Measurements from ENCODE around the gene CMPK1. TPM values are rescaled to one million over a fixed set of nuclear protein-coding genes. Genes with fewer than 3 reads are reported as not detected.

The CMPK1 gene
- total and polyA plus RNA-seq, 2 of the 8 experiments (the other 6 are each of a cell fraction or from before 2014, with no cell fraction given), result 6.0 to 36.9 TPM

- Histone ChIP-seq H2BK15ac (ENCODE audit: low read length) (no peak overlapping the region), H4K5ac (ENCODE audit: insufficient read length, low read depth, low read length) (no peak overlapping the region), H3K18ac (ENCODE audit: extremely low read depth, low read length) (no peak overlapping the region), H4K20me1 (replicated peaks in 1 of 2; ENCODE audit: control insufficient read depth in 1 of 2, insufficient read depth in 2 of 2, low read length in 2 of 2) (peaks cover 0 to 2% of the 10 kb centered on the region in 2 experiments), H3K56ac (replicated peaks; ENCODE audit: insufficient read length, low read depth, low read length) (no peak overlapping the region), H4K91ac (replicated peaks; ENCODE audit: insufficient read length, low read length) (no peak overlapping the region), H3K23me2 (ENCODE audit: low read depth, low read length) (no peaks in the 10 kb centered on the region), H3K4me3 (ENCODE audit: extremely low read depth in 1 of 4, insufficient read depth in 2 of 4, low read depth in 3 of 4, low read length in 4 of 4) (no peak overlapping the region), H4K8ac (ENCODE audit: extremely low read depth, insufficient read depth, low read length) (no peak overlapping the region), H3K79me1 (ENCODE audit: low read depth, low read length) (no peaks in the 10 kb centered on the region), H2AFZ (ENCODE audit: low read length) (no peak overlapping the region), H3K27me3 (replicated peaks in 1 of 4; ENCODE audit: control insufficient read depth in 3 of 4, extremely low read depth in 1 of 4, insufficient read depth in 3 of 4, low read length in 3 of 4) (peaks cover 11 to 53% (median 39%) of the 10 kb centered on the region in 4 experiments), H3K36me3 (ENCODE audit: control insufficient read depth in 2 of 4, insufficient read depth in 4 of 4, low read length in 3 of 4) (no peaks in the 10 kb centered on the region), H2BK12ac (ENCODE audit: low read depth, low read length) (no peak overlapping the region; the same call in 1 of the 2 replicates), H3K9me3 (ENCODE audit: insufficient read depth in 2 of 2, low read depth in 1 of 2, low read length in 1 of 2) (no peaks in the 10 kb centered on the region), H2BK5ac (ENCODE audit: low read depth, low read length) (no peak overlapping the region), H2AK5ac (ENCODE audit: low read depth, low read length) (no peak overlapping the region), H3K14ac (ENCODE audit: insufficient read length) (no peak overlapping the region), H3K4ac (replicated peaks; ENCODE audit: insufficient read length, low read depth, low read length) (no peak overlapping the region), H3K79me2 (ENCODE audit: control insufficient read depth in 1 of 2, insufficient read depth in 2 of 2, low read length in 2 of 2) (no peaks in the 10 kb centered on the region), H3K4me1 (replicated peaks in 1 of 4; ENCODE audit: control insufficient read depth in 3 of 4, insufficient read depth in 4 of 4, low read length in 3 of 4) (peaks cover 0 to 3% (median 2%) of the 10 kb centered on the region in 4 experiments; a peak in 2 of 7 replicates), H3K27ac (ENCODE audit: low read depth, low read length) (no peak overlapping the region), H3K4me2 (ENCODE audit: insufficient read depth in 1 of 2, low read depth in 2 of 2, low read length in 2 of 2) (no peak overlapping the region; a peak in 1 of 4 replicates), H3K9ac (replicated peaks in 1 of 4; ENCODE audit: extremely low read depth in 1 of 4, low read depth in 3 of 4, low read length in 3 of 4) (no peak overlapping the region), H2BK20ac (ENCODE audit: low read length) (no peak overlapping the region; the same call in 1 of the 2 replicates), H2BK120ac (replicated peaks; ENCODE audit: low read depth, low read length) (no peak overlapping the region), H3K23ac (ENCODE audit: insufficient read length) (no peak overlapping the region)
- POLR2A ChIA-PET (ENCODE audit: partially characterized antibody), result interaction anchor here (1.1 kb wide), 1 partner anchor 12 kb away, joined by 3 read pairs; no protein-coding TSS in a partner anchor
- DNase-seq (ENCODE audit: low read depth in 1 of 2, low spot score in 2 of 2), result peak in 1 of 2 experiments; percentile 69
- TF ChIP-seq GTF2F1 (IDR thresholded peaks at IDR 0.05; ENCODE audit: borderline replicate concordance, low read depth, low read length), result no peak
- 0 out of 2 replicates have a peak, but pooled peaks have one; percentile 34 for TF ChIP-seq JUND (IDR thresholded peaks at IDR 0.05; ENCODE audit: low read length)
- 0 out of 4 replicates have a peak, but pooled peaks of 1 of the 2 experiments have one; percentile 56 for TF ChIP-seq SIN3A (conservative IDR thresholded peaks at IDR 0.05 in 1 of 2, IDR thresholded peaks at IDR 0.05 in 1 of 2; ENCODE audit: low read depth in 1 of 2, low read length in 2 of 2)
- peak; percentile 72 to 98 (median 95) for TF ChIP-seq CTCF (IDR thresholded peaks at IDR 0.05; ENCODE audit: control extremely low read depth in 1 of 3, insufficient read depth in 1 of 3, low read depth in 1 of 3, low read length in 3 of 3)
- 0 out of 2 replicates have a peak, but pooled peaks have one; percentile 1 for TF ChIP-seq TCF12 (IDR thresholded peaks at IDR 0.05; ENCODE audit: low read depth, low read length)
- peak; percentile 62 to 71 for TF ChIP-seq RAD21 (IDR thresholded peaks at IDR 0.05 in 1 of 2, conservative IDR thresholded peaks at IDR 0.05 in 1 of 2; ENCODE audit: low read depth in 2 of 2, low read length in 2 of 2)
- no peak for TF ChIP-seq JUN (IDR thresholded peaks at IDR 0.05; ENCODE audit: low read depth, low read length)
- TF ChIP-seq YY1 (IDR thresholded peaks at IDR 0.05; ENCODE audit: low read depth, low read length), result peak; percentile 71
- peak; percentile 96 for FAIRE-seq
- CTCF ChIA-PET (ENCODE audit: partially characterized antibody), result interaction anchor here (0.6 to 11.5 kb wide), 32 partner anchors 10 to 591 kb away, joined by 3 to 140 read pairs (median 4); partner anchors contain the start of gene FOXD2
- 6% methylated on average over 6 of the region's 6 CpGs; no CpG with 5 or more reads in 1 of the 2 experiments for WGBS, 2 experiments (ENCODE audit: extremely low coverage in 1 of 2, insufficient coverage in 1 of 2, insufficient read length in 1 of 2, insufficient replicate concordance in 2 of 2, low coverage in 1 of 2, low lambda C conversion rate in 2 of 2, missing lambda C conversion rate in 1 of 2)
Measured at GRCh38 chr1:47424336-47424982, 90.9 kb downstream of the CMPK1 start.
